HEK293T (cell line): ENCODE measurements around the gene TRPM5.

Experiments used
- ARNT ChIP-seq: fragments of 450-650 bp; IDR thresholded peaks from 2 replicates; pipeline ENCODE4 v1.6.1; 2017; ENCODE audit warnings: mild to moderate bottlenecking
- BHLHE40 ChIP-seq: fragments of 450-650 bp; IDR thresholded peaks from 2 replicates; pipeline ENCODE4 v1.6.1; 2016; ENCODE audit warnings: mild to moderate bottlenecking, moderate library complexity, borderline replicate concordance
- CTBP1 ChIP-seq: fragments of 450-650 bp; IDR thresholded peaks from 2 replicates; pipeline ENCODE4 v1.6.1; 2016; ENCODE audit warnings: borderline replicate concordance
- FOXA1 ChIP-seq: fragments of 450-650 bp; IDR thresholded peaks from 2 replicates; pipeline ENCODE4 v1.6.1; 2016; ENCODE audit warnings: mild to moderate bottlenecking
- FOXK2 ChIP-seq: fragments of 450-650 bp; IDR thresholded peaks from 2 replicates; pipeline ENCODE4 v1.6.1; 2016; ENCODE audit warnings: mild to moderate bottlenecking
- FOXM1 ChIP-seq: fragments of 450-650 bp; IDR thresholded peaks from 2 replicates; pipeline ENCODE4 v1.6.1; 2017; ENCODE audit warnings: mild to moderate bottlenecking, borderline replicate concordance
- L3MBTL2 ChIP-seq: fragments of 450-650 bp; conservative IDR thresholded peaks from 2 replicates; pipeline ENCODE4 v1.6.1; 2016; ENCODE audit warnings: mild to moderate bottlenecking
- NFRKB ChIP-seq: fragments of 450-650 bp; IDR thresholded peaks from 2 replicates; pipeline ENCODE4 v1.6.1; 2016; ENCODE audit warnings: mild to moderate bottlenecking, moderate library complexity
- SP1 ChIP-seq: fragments of 450-650 bp; IDR thresholded peaks from 2 replicates; pipeline ENCODE4 v1.6.1; 2017
- SUZ12 ChIP-seq: fragments of 450-650 bp; IDR thresholded peaks from 2 replicates; pipeline ENCODE4 v1.6.1; 2016; ENCODE audit warnings: mild to moderate bottlenecking
- TARDBP ChIP-seq: fragments of 450-650 bp; IDR thresholded peaks from 2 replicates; pipeline ENCODE4 v1.6.1; 2016
- ZNF384 ChIP-seq: fragments of 450-650 bp; IDR thresholded peaks from 2 replicates; pipeline ENCODE4 v1.6.1; 2016

- TF ChIP-seq ARNT = no peak
- no peak for TF ChIP-seq TARDBP
- no peak for TF ChIP-seq FOXA1
- TF ChIP-seq FOXM1 = no peak
- no peak for TF ChIP-seq FOXK2
- no peak for TF ChIP-seq SP1
- TF ChIP-seq NFRKB = no peak
- no peak for TF ChIP-seq BHLHE40
- TF ChIP-seq ZNF384 = no peak
- TF ChIP-seq L3MBTL2 = no peak
- TF ChIP-seq SUZ12 = no peak
- no peak for TF ChIP-seq CTBP1
Observed at GRCh38 chr11:2483426-2483825, 39.1 kb upstream of the TRPM5 start.
